EL (cell line): ENCODE measurements around the gene RAB43.
"Not testable (repeated sequence)": the region's sequence is repeated elsewhere in the genome, so short reads cannot be mapped to it uniquely, and the experiment has no call there.

Experiments
- DNase-seq: peaks from one replicate; pipeline ENCODE4 v3.0.0-alpha.2; 2016

Gene RAB43

DNA sequence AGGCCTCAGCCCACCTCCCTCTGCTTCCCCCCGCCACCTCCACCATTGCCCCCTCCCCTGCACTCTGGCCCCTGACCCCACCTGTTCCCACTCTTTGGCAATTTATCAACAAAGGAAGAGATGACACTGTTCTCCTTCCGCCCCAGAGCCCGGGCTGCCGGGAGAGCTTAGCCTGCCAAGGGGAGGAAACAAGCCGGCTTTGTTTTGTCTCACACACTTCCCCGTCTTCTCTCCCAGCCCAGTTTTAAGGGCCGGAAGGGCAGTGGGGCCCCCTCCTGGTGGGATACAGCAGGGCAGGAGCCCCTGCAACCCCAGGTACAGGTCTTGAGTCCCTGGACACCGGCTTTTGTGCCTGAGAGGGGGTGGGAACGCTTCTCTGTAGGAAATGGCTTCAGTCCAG, 33.7 kb downstream of the RAB43 start:
- not testable (repeated sequence) for DNase-seq

DNA sequence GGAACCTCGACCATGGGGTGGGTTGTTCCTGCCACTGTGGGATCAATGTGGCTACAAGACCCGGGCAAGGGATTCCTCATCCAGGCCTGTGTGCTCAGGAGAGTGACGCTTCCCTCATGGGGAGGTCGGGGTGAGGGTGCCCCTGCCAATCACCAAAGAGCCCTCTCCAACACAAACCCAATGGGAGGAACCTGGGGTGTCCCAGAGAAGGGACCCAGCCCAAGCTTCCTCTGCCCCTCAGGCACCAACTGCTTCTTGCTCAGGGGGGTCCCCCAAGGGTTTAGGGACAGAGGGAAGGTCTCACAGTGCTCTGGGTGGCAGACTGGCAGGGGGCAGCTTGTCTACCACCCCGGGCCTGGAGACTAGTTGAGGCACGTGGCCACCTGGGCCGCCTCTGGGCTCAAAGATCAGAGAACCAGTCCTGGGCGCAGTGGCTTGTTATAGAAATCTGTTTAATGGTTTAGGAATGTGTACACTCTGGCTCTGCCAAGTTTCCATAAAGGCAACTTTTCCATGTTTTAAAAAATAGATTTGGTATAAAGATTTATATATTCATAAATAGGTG, 34.4 kb downstream of the RAB43 start:
- DNase-seq: no peak

DNA sequence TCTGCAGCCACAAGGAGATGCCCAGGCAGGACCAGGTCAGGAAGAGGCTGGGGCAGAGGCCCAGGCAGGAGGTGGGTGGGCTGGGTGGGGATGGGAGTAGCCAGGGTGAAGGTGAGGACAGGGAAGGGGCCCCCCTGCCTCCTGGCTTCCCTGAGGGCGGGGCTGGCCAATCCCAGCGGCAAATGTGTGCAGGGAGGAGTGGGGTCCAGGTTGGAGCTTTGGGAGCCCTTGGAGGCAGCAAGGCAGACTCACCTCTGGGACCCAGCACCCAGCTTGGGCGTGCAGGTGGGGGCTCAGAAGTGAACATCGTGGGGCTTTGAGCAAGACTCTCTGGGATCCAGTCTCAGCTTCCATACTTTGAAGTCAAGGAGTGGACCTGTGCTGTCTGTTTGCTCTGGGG, 35.8 kb downstream of the RAB43 start:
- DNase-seq: no peak

DNA sequence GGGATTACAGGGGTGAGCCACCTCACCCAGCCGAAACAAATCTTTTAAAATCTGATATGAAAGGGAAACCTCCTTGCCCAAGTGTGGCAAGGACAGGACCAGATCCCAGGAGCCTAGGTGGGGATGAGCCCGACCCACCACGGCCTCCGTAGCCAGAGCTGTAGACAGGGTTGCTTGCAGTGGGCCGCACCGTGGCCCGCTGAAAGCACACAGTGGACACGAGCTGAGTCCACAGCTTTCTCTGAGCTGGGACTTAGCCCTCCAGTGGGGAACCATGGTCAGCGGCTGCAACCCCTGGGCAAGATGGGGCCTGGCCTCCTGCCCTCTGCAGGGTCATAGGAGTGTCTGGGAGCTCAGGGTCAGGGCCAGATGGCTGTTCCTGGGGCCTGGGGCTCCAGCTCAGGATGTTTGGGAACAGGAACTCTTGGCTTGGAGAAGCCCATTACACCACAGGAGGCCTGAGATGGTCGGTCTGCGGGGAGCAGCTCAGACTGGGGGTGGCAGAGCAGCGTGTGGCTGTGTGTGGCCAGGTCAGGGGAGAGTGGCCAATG, 36.4 kb downstream of the RAB43 start:
- DNase-seq: no peak

DNA sequence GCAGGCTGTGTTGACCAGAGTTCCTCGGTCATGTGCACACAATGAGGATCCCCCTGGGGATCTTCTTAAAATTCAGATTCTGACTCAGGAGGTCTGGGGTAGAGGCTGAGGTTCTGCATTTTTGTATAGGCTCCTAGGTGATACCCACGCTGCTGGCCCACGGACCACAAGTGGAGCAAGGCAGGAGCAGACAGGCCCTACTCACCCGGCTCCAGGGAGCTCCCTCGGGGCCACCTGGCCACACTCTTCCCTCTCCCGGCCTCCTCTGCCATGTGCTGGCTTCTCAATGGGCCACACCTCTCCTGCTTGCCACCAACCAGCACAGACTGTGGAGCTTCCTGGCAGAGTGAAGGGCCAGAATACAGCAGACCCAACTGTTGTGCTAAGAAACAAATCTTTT, 37.1 kb downstream of the RAB43 start:
- DNase-seq: no peak

DNA sequence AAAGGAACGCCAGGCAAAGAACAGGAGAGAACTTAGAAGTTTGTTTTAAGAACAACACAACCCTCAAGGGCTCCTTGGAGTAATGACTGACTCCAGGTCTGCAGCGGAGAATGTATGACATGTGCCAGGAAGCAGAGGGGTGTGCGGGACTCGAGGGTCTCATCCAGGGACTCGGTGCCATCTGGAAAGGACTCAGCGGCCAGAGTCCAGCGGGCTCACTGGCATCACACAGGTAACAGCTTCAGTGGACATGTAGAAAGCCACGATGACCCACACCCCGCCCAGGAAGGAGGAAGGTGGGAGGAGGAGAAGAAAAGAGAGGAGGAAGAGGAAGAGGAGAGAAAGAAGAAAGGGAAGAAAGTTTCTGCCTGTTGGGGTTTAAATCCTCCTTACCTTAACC, 39.6 kb downstream of the RAB43 start:
- no peak for DNase-seq

DNA sequence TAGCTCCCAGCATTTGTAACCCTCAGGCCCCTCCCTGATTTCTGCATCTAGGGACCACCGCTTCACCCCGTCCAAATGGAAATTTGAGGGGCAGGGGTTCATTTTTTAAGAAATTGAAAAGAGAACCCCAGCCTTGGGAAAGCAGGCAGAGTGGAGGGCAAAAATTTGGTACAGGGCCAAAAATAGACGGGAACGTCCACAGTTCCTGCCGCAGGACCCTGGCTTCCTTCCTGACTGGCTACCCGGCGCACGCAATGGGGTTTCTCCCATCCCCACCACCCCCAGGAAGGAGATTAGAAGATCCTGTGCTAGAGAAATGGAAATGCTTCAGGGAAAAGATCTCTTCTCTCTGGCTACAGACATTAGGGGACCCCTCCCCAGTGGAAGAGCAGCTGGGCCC, 40.1 kb downstream of the RAB43 start:
- DNase-seq: no peak

DNA sequence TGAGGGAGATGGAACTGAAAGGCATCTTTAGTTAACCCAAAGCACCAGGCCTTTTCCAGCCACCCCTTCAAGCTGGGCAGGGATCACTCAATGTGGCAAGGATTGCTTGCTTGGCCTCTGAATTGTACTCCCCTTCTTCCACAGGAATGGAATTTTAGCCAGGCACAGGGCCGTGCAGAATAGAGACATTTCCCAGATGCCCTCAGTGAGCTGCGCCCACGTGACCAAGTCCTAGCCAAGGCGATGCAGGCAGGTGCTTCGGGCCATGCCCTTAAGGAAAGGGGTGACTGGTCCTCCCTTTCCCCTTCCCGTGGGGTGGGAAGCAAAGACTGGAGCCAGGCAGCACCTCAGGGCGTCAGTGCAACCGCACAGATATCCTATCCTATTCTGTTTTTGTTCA, 43.1 kb downstream of the RAB43 start:
- no peak for DNase-seq

DNA sequence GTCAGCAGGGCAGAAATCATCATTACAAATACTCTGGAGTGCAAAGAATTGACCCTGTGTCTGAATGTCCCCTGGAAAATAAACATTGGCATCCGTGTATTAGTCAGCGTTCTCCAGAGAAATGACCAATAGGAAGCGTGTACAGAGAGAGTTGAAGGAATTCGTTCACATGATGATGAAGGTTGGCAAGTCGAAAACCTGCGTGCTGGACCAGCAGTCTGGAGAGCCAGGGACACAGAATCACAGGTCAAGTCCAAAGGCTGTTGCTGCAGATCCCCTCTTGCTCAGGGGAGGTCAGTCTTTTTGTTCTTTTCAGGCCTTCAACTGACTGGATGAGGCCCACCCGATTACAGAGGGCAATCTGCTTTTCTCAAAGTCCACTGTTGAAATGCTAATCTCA, 44.4 kb downstream of the RAB43 start:
- peak; percentile 40 for DNase-seq

DNA sequence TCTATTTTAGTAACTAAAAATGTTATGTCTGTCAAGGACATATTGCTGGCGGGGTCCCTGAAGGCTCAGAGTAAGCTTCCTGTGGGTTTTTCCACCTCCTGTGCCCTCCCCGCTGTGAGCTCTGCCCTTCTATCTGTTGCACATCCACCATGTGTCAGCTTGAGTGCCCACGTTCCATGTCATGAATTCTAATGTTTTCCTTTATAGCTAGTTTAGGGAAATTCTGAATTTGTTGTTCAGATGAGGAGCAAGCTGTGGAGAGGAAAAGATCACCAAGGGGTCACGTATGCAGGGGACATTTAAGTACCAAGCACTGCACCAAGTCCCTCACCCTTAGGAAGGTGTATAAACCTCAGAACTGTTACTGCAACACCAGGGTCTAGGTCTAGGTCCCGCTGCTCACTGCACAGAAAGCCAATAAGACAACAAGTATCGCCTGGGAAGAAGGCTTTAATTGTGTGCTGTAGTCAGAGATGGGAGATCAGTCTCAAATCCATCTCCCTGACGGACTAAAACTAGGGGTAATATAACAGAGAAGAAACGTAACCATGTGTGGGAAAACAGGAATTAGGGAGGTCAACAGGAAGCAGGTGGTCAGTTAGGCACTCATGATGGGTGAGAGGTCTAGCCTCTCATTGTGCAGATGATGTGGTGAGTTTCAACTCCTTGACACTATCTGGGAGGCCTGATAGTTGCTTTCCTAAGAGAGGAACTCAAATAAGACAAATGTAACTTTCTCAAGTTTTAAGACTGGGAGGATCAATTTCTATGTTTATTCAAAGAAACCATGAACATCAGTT, 51.3 kb downstream of the RAB43 start:
- DNase-seq: no peak

DNA sequence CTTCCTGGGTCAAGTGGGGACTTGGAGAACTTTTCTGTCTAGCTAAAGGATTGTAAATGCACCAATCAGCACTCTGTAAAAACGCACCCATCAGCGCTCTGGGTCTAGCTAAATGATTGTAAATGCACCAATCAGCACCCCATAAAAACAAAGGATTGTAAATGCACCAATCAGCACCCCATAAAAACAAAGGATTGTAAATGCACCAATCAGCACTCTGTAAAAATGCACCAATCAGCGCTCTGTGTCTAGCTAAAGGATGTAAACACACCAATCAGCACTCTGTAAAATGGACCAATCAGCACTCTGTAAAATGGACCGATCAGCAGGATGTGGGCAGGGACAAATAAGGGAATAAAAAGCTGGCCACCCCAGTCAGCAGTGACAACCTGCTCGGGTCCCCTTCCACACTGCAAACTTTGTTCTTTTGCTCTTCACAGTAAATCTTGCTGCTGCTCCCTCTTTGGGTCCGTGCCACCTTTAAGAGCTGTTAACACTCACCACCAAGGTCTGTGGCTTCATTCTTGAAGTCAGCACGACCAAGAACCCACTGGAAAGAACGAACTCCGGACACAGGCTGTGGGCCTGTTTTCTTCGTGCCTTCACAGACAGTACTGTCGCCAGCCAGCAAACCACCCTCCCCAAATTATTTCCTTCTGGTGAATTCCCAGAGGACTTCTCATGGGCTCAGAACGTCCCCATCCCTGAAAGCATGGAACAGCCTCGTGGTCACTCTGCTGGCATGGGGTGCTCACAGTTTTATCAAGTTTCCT, 52.1 kb downstream of the RAB43 start:
- DNase-seq: not testable (repeated sequence)

DNA sequence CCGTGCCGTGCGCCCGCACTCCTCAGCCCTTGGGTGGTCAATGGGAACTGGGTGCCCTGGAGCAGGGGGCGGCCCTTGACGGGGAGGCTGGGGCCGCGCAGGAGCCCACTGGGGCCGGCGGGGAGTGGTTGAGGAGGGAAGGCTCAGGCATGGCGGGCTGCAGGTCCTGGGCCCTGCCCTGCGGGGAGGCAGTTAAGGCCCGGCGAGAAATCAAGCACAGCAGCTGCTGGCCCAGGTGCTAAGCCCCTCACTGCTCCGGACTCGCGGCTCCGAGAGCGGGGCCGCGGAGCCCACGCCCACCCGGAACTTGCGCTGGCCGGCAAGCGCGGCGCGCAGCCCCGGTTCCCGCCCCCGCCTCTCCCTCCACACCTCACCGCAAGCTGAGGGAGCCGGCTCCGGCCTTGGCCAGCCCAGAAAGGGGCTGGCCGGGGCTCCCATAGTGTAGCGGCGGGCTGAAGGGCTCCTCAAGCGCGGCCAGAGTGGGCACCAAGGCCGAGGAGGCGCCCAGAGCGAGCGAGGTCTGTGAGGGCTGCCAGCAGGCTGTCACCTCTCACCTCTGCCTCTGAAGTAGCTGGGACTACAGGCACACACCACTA, 53.2 kb downstream of the RAB43 start:
- no peak for DNase-seq

DNA sequence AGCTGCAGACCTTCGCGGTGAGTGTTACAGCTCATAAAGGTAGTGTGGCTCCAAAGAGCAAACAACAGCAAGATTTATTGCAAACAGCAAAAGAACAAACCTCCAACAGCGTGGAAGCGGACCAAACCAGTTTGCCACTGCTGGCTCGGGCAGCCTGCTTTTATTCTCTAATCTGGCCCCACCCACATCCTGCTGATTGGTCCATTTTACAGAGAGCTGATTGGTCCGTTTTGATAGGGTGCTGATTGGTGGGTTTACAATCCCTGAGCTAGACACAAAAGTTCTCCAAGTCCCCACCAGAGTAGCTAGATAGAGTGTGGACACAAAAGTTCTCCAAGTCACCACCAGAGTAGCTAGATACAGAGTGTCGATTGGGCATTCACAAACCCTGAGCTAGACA, 53.9 kb downstream of the RAB43 start:
- not testable (repeated sequence) for DNase-seq

DNA sequence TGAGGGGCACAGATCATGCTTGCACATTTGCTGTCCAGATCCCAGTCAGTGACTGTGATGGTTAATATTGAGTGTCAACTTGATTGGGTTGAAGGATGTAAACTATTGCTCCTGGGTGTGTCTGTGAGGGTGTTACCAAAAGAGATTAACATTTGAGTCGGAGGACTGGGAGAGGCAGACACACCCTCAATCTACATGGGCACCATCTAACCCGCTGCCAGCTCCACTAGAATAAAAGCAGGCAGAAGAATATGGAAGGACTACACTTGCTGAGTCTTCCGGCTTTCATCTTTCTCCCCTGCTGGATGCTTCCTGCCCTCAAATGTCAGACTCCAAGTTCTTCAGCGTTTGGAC, 55.9 kb downstream of the RAB43 start:
- DNase-seq: no peak

DNA sequence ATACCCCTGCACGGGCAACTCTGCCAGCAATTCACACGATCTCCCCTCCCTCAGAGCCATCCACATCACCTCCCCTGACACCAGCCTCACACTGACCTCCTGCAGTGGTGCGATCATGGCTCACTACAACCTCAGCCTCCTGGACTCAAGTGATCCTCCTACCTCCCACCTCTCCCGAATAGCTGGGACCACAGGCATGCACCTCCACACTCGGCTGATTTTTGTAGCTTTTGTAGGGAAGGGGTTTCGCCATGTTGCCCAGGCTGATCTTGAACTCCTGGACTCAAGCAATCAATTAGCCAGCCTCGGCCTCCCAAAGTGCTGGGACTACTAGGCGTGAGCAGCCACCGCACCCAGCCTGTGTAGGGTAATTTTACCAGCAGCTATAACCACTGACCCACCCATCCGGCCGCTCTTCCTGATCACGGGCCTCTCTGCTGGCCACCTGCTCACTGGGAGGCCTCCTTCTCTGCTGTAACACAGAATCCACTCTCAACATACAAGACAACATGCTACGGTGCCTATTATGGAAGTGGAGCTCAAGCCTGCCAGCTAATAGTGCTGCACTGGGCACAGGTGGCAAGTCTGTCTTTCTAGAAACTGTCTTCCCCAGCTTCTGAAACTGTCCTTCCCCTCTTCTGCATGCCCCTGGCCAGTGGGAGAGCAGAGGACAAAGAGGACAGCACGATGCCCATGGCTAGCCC, 56.4 kb downstream of the RAB43 start:
- DNase-seq: no peak

DNA sequence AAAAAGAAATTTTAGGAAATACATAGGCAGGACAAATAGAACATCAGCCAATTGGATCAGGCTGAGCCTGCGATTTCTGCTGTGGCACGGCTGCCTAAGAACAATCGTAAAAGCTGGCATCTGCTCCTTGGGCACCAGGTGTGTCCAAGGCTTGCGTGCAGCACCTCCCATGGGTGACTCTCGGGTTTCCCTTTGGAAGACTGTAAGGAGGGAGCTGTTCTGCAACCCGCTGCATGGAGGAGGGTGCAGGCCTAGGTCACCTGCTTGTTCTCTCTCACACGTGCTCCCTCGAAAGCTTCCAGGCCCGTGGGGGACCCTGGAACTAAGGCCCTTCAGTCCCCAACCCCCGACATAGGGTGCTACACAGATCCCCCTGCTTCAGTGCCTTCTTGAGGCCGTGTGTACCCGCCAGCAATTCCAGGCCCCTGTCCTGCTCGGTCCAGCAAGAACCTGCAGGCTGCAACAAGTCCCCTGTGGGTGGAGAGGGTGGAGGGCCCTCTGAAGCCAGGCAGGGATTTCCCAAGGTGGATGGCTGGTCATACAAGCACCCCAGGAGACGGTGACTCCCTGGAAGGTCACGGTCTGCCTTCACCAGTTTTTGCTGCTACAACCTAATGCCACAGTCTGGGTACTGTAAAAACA, 57.6 kb downstream of the RAB43 start:
- no peak for DNase-seq

DNA sequence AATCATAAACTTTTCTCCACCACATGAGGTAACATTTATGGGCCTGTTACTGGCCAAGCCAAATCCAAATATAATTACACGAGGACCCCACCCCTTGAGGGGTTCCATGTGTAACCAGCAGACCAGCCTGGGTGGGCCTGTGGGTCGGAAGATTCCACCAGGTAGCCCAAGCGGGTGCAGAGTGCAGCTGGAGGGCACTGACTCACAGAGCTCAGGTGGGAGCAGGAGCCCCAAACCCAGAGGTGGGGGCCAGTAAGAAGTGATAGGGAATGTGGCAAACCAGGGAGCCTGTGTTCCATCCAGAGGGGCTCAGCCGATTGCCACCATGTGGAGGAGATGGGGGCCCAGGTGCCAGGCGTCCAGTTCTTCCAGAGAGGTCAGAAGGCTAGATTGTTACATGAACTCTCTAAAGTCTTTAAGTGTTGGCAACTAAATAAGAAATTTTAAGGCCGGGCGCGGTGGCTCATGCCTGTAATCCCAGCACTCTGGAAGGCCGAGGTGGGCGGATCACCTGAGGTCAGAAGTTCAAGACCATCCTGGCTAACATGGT, 58.4 kb downstream of the RAB43 start:
- DNase-seq: no peak

DNA sequence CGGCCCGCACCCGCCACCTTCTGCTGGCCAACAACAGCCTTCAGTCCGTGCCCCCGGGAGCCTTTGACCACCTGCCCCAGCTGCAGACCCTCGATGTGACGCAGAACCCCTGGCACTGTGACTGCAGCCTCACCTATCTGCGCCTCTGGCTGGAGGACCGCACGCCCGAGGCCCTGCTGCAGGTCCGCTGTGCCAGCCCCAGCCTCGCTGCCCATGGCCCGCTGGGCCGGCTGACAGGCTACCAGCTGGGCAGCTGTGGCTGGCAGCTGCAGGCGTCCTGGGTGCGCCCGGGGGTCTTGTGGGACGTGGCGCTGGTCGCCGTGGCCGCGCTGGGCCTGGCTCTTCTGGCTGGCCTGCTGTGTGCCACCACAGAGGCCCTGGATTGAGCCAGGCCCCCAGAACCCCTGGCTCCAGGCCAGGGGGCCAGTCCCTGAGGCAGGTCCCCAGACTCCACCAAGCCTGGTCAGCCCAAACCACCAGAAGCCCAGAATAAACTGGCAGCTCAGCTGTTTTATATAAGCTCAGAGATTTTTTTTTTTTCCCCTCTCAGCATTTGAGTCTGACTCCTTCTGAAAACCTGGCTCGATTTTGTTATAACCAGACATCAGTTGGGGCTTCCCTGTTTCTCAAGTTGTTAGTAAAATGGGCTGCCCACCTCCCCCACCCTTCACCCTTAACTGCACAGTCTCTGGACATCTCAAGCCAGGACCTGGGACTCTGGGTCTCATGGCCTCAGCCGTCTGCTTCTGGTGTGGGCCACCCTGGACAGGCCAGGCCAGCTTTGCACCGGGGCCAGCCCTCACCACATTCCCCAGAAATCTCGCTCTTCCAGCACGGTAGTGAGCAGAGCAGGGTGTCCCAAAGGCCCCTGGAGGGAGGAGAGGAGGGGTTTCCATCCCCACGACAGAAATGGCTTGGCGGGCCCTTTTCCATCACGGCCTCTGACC, 59.4 kb downstream of the RAB43 start:
- no peak for DNase-seq

DNA sequence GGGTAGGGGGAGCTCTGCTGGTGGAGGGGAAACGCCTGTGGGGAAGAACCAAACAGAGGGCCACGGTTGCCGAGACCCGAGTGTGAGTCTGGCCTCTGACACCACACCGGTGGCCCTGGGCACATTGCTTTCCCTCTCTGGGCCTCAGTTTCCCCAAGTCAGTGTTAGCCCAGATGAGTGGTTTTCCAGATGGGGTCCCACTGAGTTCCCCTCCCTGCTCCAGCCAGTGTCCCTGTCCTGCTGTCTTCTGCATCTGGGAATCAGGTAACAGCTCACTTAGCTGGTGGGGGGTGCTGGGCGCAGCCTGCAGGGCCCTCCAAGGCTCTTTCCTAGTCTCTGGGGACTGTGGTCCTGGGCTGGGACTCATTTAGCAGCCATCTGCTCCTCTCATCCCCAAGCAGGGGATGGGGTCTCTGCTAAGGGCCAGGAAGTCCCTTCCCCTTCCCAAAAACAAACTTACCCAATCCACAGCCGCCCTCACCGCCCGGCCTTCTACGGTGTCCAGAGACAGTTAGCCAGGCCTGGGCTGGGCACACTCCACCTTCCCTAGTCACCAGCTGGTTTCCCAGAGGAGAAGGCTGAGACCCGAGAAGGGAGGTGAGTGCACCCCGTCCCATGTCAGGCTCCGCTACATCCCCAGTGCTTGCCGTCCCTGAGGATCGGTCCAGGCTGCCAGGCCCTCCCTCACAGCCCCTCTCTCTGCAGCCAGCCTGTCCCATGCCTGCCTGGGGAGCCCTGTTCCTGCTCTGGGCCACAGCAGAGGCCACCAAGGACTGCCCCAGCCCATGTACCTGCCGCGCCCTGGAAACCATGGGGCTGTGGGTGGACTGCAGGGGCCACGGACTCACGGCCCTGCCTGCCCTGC, 60.3 kb downstream of the RAB43 start:
- no peak for DNase-seq
